Right atrium auricular region (tissue), 2 donors: ENCODE data around the gene CST11. TPM values are rescaled to one million over a fixed set of nuclear protein-coding genes. Genes with fewer than 3 reads are reported as not detected.

Source experiments
- DNase-seq: peaks from one replicate; pipeline ENCODE4 v3.0.0-alpha.2; 2019; ENCODE audit warnings: low spot score
- H3K27ac ChIP-seq, 2 donors: fragments of 200-600 bp; sonication (generic); 1 replicate in 1 of 2; 2 replicates in 1 of 2; pipeline ENCODE4 v1.5.1; 2016 to 2019
- H3K27me3 ChIP-seq, 2 donors: fragments of 200-600 bp; sonication (generic); one replicate each; pipeline versions ENCODE4 v1.5.1 to v1.6.0; 2017 to 2019
- H3K36me3 ChIP-seq: fragments of 200-600 bp; sonication (generic); one replicate; pipeline ENCODE4 v1.5.1; 2016
- H3K4me1 ChIP-seq, 2 donors: fragments of 200-600 bp; sonication (generic); one replicate each; pipeline versions ENCODE4 v1.5.1 to v1.6.0; 2017 to 2019
- H3K4me3 ChIP-seq, 2 donors: fragments of 200-600 bp; sonication (generic); 1 replicate in 1 of 2; 2 replicates in 1 of 2; pipeline ENCODE4 v1.5.1; 2017 to 2019; ENCODE audit warnings: mild to moderate bottlenecking in 1 of 2, moderate library complexity in 1 of 2
- H3K9me3 ChIP-seq, 2 donors: fragments of 200-600 bp; sonication (generic); one replicate each; pipeline ENCODE4 v1.5.1; 2019
- total RNA-seq, 2 donors: library from RNA; depleted of rRNA; stranded (reverse); fragments of >200 nt; gene quantifications; one replicate each; pipeline ENCODE4 v1.1.0, GENCODE V29; 2016
- TF ChIP-seq, protein P1 (sequence below), 2 donors: fragments of 200-600 bp; sonication (generic); IDR thresholded peaks; one replicate each; pipeline ENCODE4 v1.5.1; 2019; ENCODE audit warnings: antibody characterized with exemption in 2 of 2

Gene CST11, protein sequence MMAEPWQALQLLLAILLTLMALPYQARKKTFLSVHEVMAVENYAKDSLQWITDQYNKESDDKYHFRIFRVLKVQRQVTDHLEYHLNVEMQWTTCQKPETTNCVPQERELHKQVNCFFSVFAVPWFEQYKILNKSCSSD
- total RNA-seq = not detected

DNA sequence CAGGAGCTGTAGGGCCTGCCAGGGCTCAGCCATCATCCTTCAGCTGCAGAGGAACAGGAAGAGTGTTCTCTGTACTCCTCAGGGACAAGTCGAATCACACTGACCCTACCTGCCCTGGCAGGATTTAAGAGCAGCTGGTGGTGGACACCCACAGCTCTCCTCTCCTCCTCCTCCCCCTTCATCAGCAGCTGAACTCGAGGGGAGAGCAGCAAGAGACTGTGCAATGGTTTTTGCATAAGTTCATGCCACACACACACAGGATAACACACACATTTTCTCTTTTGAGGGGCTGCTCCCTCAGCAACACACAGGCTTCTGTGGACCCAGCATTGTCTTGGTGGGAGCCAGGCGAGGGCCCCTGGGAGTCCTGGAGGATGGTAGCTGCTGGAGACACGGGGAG lies at the start of gene CST11:
CST11 (minus strand) TSS at position 101 of the 400 bp plus-strand sequence; CDS start at position 36, 65 bp downstream.
- no peaks in the 10 kb centered on the region for H3K27me3 ChIP-seq
- H3K27ac ChIP-seq = no peak within 1 kb of the TSS
- H3K9me3 ChIP-seq = peaks cover 0 to 5% of the 10 kb centered on the region in 2 donors
- H3K36me3 ChIP-seq = no peaks in the 10 kb centered on the region
- no peak for DNase-seq
- H3K4me3 ChIP-seq = no peak within 1 kb of the TSS
- no peaks in the 10 kb centered on the region for H3K4me1 ChIP-seq
- TF ChIP-seq, protein P1, sequence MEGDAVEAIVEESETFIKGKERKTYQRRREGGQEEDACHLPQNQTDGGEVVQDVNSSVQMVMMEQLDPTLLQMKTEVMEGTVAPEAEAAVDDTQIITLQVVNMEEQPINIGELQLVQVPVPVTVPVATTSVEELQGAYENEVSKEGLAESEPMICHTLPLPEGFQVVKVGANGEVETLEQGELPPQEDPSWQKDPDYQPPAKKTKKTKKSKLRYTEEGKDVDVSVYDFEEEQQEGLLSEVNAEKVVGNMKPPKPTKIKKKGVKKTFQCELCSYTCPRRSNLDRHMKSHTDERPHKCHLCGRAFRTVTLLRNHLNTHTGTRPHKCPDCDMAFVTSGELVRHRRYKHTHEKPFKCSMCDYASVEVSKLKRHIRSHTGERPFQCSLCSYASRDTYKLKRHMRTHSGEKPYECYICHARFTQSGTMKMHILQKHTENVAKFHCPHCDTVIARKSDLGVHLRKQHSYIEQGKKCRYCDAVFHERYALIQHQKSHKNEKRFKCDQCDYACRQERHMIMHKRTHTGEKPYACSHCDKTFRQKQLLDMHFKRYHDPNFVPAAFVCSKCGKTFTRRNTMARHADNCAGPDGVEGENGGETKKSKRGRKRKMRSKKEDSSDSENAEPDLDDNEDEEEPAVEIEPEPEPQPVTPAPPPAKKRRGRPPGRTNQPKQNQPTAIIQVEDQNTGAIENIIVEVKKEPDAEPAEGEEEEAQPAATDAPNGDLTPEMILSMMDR (IDR thresholded peaks at IDR 0.05) = no peak

DNA sequence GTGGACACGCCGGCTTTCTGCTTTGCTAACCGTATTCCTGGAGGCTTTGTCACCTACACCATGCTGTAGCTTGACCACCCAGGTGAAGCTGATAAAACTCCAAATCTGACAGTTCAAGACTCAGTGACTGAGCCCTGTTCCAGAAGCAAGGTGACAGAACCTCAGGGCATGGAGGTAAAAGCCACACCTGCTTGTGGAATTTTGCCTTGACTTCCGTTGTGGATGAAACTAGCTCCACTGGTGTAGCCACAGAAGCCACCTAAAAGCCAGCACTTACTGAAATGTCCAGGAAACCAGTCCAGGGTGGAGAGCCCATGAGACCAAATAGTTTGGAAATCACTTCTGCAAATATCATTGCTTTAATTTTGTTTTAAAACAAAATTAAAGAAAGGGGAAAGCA lies 49.2 kb upstream of the CST11 start:
- no peak for DNase-seq
- Histone ChIP-seq H3K27me3 (no peaks in the 10 kb centered on the region), H3K4me3 (no peak overlapping the region), H3K36me3 (no peaks in the 10 kb centered on the region), H3K4me1 (no peaks in the 10 kb centered on the region), H3K9me3 (no peaks in the 10 kb centered on the region), H3K27ac (no peak overlapping the region)
- TF ChIP-seq, protein P1 (IDR thresholded peaks at IDR 0.05) = no peak

- H3K27ac ChIP-seq = no peak overlapping the region
- H3K27me3 ChIP-seq = no peaks in the 10 kb centered on the region
- H3K4me1 ChIP-seq = no peaks in the 10 kb centered on the region
- no peak for DNase-seq
- H3K9me3 ChIP-seq = no peaks in the 10 kb centered on the region
- H3K36me3 ChIP-seq = no peaks in the 10 kb centered on the region
- H3K4me3 ChIP-seq = no peak overlapping the region
- TF ChIP-seq, protein P1 (IDR thresholded peaks at IDR 0.05) = no peak
Observed at GRCh38 chr20:23497536-23497935, 44.9 kb upstream of the CST11 start.

GRCh38 chr20:23493172-23493772 lies 40.6 kb upstream of the CST11 start:
- TF ChIP-seq, protein P1 (IDR thresholded peaks at IDR 0.05) = no peak
- DNase-seq = no peak
- H3K27me3 ChIP-seq = no peaks in the 10 kb centered on the region
- no peak overlapping the region for H3K4me3 ChIP-seq
- H3K36me3 ChIP-seq = no peaks in the 10 kb centered on the region
- peaks cover 0 to 3% of the 10 kb centered on the region in 2 donors for H3K9me3 ChIP-seq
- H3K27ac ChIP-seq = no peak overlapping the region
- H3K4me1 ChIP-seq = no peaks in the 10 kb centered on the region

GRCh38 chr20:23492292-23492691 lies 39.6 kb upstream of the CST11 start:
- Histone ChIP-seq H3K4me3 (no peak overlapping the region), H3K9me3 (peaks cover 0 to 3% of the 10 kb centered on the region in 2 donors), H3K27ac (no peak overlapping the region), H3K36me3 (no peaks in the 10 kb centered on the region), H3K27me3 (no peaks in the 10 kb centered on the region), H3K4me1 (no peaks in the 10 kb centered on the region)
- no peak for DNase-seq
- TF ChIP-seq, protein P1 (IDR thresholded peaks at IDR 0.05) = no peak

GRCh38 chr20:23490817-23491216 lies 38.1 kb upstream of the CST11 start, which contains the start of gene CST8:
Gene CST8 (plus strand): TSS chr20:23491117. CDS start chr20:23491668, 551 bp downstream.
- TF ChIP-seq, protein P1 (IDR thresholded peaks at IDR 0.05) = no peak
- H3K4me3 ChIP-seq = no peak within 1 kb of the TSS
- DNase-seq = no peak
- H3K4me1 ChIP-seq = no peaks in the 10 kb centered on the region
- H3K27me3 ChIP-seq = no peaks in the 10 kb centered on the region
- H3K36me3 ChIP-seq = no peaks in the 10 kb centered on the region
- no peak within 1 kb of the TSS for H3K27ac ChIP-seq
- peaks cover 0 to 3% of the 10 kb centered on the region in 2 donors for H3K9me3 ChIP-seq
